Astrocyte of the spinal cord (primary cell): Measurements from ENCODE around the gene UGT8.
"Not testable (repeated sequence)": the region's sequence is repeated elsewhere in the genome, so short reads cannot be mapped to it uniquely, and the experiment has no call there.

ENCODE experiments used
- DNase-seq: peaks from one replicate; pipeline ENCODE4 v3.0.0; 2011; ENCODE audit warnings: low read depth, low spot score
- H3K4me3 ChIP-seq: 2 replicates; pipeline ENCODE4 v1.5.1; 2011; ENCODE audit warnings: low read depth, mild to moderate bottlenecking, low read length, moderate library complexity
- CTCF ChIP-seq: IDR thresholded peaks from 2 replicates; pipeline ENCODE4 v1.5.1; 2012; ENCODE audit warnings: low read depth, mild to moderate bottlenecking, low read length, inconsistent platforms
- in situ Hi-C: cut with HindIII; loops from 2 replicates; pipeline ENCODE4 v1.10.0; 2017; ENCODE audit warnings: low sequenced_read_pairs

UGT8 gene

GRCh38 chr4:114603497-114603896, 4.9 kb downstream of the UGT8 start:
- in situ Hi-C loops = no loop called here
- DNase-seq = no peak
- H3K4me3 ChIP-seq = no peak overlapping the region
- TF ChIP-seq CTCF = no peak

GRCh38 chr4:114606245-114606644, 7.6 kb downstream of the UGT8 start:
- H3K4me3 ChIP-seq = no peak overlapping the region
- DNase-seq = no peak
- TF ChIP-seq CTCF = no peak
- in situ Hi-C loops = no loop called here

GRCh38 chr4:114607056-114607455, 8.4 kb downstream of the UGT8 start:
- TF ChIP-seq CTCF = no peak
- in situ Hi-C loops = no loop called here
- H3K4me3 ChIP-seq = no peak overlapping the region
- no peak for DNase-seq

- no peak for TF ChIP-seq CTCF
- no peak for DNase-seq
- in situ Hi-C loops = no loop called here
- no peak overlapping the region for H3K4me3 ChIP-seq
Observed at GRCh38 chr4:114613560-114613959, 15.0 kb downstream of the UGT8 start.

- no peak for DNase-seq
Observed at GRCh38 chr4:114615435-114615834, 16.8 kb downstream of the UGT8 start.

GRCh38 chr4:114616036-114616435, 17.4 kb downstream of the UGT8 start:
- DNase-seq, in situ Hi-C loops: not testable (repeated sequence)

More at GRCh38 chr4:114615435-114615834, 16.8 kb downstream of the UGT8 start:
- in situ Hi-C loops = no loop called here
- no peak for TF ChIP-seq CTCF
- no peak overlapping the region for H3K4me3 ChIP-seq

GRCh38 chr4:114626196-114626595, 27.6 kb downstream of the UGT8 start:
- DNase-seq = no peak
- H3K4me3 ChIP-seq = no peak overlapping the region
- no peak for TF ChIP-seq CTCF
- in situ Hi-C loops = no loop called here

More at GRCh38 chr4:114616036-114616435, 17.4 kb downstream of the UGT8 start:
- H3K4me3 ChIP-seq = not testable (repeated sequence)
